Activated T-helper 1 cell treated with anti-CD3 and anti-CD28 coated beads, Interleukin-2, amount 50 U/mL, for 16 hours (primary cell): ENCODE results near the gene CCDC85A.

Experiments used
- DNase-seq, 2 donors: peaks; one replicate each; pipeline ENCODE4 v3.0.0-alpha.2; 2020; ENCODE audit warnings: low read depth in 1 of 2, low spot score in 1 of 2

The CCDC85A gene

GRCh38 chr2:56234241-56234640 lies 50.5 kb downstream of the CCDC85A start:
- no peak for DNase-seq

- DNase-seq: no peak
Observed at GRCh38 chr2:56239030-56239429, 55.2 kb downstream of the CCDC85A start.

GRCh38 chr2:56239437-56239836 lies 55.6 kb downstream of the CCDC85A start:
- no peak for DNase-seq

GRCh38 chr2:56240210-56240609 lies 56.4 kb downstream of the CCDC85A start:
- DNase-seq: no peak

GRCh38 chr2:56244506-56244905 lies 60.7 kb downstream of the CCDC85A start:
- DNase-seq: no peak

GRCh38 chr2:56244911-56245530 lies 61.2 kb downstream of the CCDC85A start:
- no peak for DNase-seq

GRCh38 chr2:56248965-56249742 lies 65.4 kb downstream of the CCDC85A start:
- DNase-seq: no peak

GRCh38 chr2:56250153-56250729 lies 66.5 kb downstream of the CCDC85A start:
- no peak for DNase-seq

GRCh38 chr2:56260415-56260814 lies 76.6 kb downstream of the CCDC85A start:
- no peak for DNase-seq

- no peak for DNase-seq
Observed at GRCh38 chr2:56262241-56262640, 78.5 kb downstream of the CCDC85A start.

- no peak for DNase-seq
Observed at GRCh38 chr2:56263876-56264275, 80.1 kb downstream of the CCDC85A start.

- no peak for DNase-seq
Observed at GRCh38 chr2:56266761-56267414, 83.1 kb downstream of the CCDC85A start.

- DNase-seq: no peak
Observed at GRCh38 chr2:56267415-56267788, 83.6 kb downstream of the CCDC85A start.

GRCh38 chr2:56268856-56269255 lies 85.1 kb downstream of the CCDC85A start:
- DNase-seq: no peak

- DNase-seq: no peak
Observed at GRCh38 chr2:56271275-56271674, 87.5 kb downstream of the CCDC85A start.

GRCh38 chr2:56285224-56285623 lies 101.4 kb downstream of the CCDC85A start:
- no peak for DNase-seq

GRCh38 chr2:56286936-56287335 lies 103.1 kb downstream of the CCDC85A start:
- no peak for DNase-seq

GRCh38 chr2:56287508-56287907 lies 103.7 kb downstream of the CCDC85A start:
- DNase-seq: no peak

- DNase-seq: no peak
Observed at GRCh38 chr2:56287974-56288373, 104.2 kb downstream of the CCDC85A start.

- DNase-seq: no peak
Observed at GRCh38 chr2:56288838-56289580, 105.2 kb downstream of the CCDC85A start.

GRCh38 chr2:56291711-56292110 lies 107.9 kb downstream of the CCDC85A start:
- DNase-seq: no peak
